ENCODE results near the gene KIF19.

GRCh38 chr17:74290340-74290739 lies 35.7 kb upstream of the KIF19 start:
- TF ChIP-seq CTCF (IDR thresholded peaks at IDR 0.05) (no peak), EP300 (IDR thresholded peaks at IDR 0.05) (no peak)

Measured in stomach (tissue), 4 donors.